NCI-H510A (cell line): ENCODE results near the gene PPARG.
"Not testable (repeated sequence)": the region's sequence is repeated elsewhere in the genome, so short reads cannot be mapped to it uniquely, and the experiment has no call there.

Experiments
- DNase-seq: peaks from one replicate; lab custom pipeline; 2025; lab: John Stamatoyannopoulos, UW

Gene PPARG

DNA sequence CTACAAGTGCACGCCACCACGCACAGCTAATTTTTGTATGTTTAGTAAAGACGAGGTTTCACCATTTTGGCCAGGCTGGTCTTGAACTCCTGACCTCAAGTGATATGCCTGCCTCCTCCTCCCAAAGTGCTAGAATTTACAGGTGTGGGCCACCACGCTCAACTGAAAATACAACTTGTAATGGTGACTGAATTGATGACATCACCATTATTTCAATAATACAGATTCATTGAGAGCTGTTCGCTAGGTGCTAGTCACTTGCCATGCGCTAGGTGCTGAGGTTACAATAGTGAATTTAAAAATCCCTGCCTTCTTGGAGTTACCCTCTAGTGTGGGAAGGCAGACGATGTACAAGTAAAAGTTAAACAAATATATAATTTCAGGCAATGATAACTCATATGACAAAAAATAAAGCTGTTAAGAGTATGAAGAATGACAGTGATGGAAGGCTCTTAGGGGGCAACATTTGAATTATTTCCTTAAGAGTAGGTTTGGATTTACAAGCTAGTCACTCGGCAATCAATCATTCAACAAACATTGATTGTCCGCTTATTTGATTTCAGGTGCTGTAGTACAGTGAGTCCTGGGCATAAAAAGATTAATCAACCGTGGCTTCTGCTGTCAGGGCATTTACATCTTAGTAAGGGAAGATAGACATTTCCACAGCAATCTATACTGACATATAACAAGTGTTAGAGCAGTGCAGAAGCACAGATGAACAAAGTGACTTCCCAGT is 9.1 kb upstream of the PPARG start:
- no peak for DNase-seq

DNA sequence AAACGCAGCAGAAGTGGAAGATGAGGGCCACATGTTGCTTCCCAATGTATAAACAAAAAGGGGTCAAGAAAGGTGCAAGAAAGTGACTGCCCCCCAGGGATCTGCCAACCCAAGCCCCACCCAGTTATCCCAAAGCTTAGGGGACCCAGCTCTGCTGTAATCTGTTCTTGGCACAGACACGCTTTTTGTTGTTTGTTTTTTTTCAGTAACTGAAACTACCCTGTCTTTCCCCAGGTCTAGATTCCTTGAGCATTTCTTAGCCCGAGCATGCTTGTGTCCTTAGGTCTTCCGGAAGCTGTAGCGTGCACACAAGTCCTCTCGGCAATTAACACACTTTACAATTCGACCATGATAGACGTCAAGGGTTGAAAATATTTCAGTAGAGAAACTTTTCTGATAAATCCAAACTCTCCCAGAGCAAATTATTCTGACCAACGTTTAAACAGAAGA is 8.5 kb upstream of the PPARG start:
- DNase-seq: no peak

DNA sequence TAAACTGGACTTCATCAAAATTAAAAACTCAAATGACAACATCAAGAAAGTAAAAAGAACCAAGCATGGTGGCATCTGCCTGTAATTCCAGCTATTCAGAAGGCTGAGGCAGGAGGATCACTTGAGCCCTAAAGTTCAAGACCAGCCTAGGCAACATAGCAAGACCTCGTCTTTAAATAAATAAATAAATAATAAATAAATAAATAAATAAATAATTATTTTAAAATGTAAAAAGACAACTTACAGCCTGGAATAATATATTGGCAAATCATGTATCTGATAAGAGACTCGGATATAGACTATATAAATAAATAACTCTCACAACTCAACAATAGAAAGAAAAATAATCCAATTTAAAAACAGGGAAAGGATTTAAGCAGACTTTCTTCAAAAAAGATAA is 4.3 kb upstream of the PPARG start:
- no peak for DNase-seq

DNA sequence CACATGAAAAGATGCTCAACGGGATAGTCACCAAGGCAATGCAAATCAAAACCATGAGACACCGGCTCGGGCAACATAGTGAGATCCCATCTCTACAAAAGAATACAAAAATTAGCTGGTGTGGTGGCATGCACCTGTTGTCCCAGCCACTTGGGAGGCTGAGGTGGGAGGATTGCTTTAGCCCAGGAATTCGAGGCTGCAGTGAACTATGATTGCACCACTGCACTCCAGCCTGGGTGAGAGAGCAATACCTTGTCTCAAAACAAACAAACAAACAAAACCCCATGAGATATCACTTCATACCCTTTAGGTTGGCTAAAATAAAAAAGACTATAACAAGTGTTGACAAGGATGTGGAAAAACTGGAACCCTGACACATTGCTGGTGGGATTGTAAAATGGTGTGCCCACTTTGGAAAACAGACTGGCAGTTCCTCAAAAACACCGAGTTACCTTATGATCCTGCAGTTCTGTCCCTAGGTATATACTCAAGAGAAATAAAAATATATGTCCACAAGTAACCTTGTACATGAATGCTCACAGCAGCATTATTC is 3.8 kb upstream of the PPARG start:
- no peak for DNase-seq

GRCh38 chr3:12285779-12286178 is 3.1 kb upstream of the PPARG start:
- DNase-seq: not testable (repeated sequence)

DNA sequence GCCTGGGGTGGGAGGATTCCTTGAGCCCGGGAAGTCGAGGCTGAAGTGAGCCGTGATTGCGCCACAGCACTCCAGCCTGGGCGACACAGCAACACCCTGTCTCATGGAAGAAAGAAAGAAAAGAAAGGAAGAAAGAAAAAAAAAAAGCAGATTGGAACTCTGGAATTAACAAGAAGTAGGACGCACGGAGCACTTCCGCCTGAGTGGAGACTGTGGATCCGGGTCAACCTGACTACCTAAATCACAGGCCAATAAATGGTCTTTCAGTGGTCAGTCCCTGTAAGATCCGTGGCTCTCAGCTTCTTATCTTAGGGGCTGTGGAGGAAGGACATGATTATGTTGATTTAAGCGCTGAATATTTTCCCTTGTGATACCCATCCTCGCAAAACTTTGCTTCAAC is 2.4 kb upstream of the PPARG start:
- DNase-seq: no peak

DNA sequence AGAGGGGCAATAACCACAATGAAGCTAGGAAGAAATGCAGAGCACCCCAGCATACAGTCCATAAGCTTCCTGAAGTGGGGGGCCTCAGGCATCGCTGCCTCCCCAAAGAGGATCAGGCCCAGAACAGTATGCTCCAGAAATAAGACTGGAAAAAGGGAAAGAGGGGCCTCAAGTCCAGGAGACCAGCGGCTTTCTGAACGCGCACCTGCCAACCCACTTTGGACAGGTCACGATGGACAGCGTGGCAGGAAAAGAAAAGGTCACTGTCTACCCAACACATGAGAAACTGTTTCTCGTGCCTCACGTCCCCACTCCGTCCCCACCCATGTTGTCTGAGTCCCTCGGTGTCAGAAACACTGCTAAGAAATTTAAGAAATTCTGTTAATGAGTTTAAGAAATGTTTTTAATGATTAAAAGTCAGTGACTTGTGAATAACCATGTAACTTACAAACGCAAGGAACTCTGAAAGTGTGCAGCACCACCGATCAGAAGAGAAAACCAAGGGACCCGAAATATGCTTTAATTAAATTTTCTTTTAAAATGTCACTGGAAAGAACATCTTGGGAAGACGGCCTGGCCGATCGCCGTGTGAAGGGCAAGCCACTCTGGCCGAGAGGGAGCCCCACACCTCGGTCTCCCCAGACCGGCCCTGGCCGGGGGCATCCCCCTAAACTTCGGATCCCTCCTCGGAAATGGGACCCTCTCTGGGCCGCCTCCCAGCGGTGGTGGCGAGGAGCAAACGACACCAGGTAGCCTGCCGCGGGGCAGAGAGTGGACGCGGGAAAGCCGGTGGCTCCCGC is 1.7 kb upstream of the PPARG start:
- DNase-seq: no peak

DNA sequence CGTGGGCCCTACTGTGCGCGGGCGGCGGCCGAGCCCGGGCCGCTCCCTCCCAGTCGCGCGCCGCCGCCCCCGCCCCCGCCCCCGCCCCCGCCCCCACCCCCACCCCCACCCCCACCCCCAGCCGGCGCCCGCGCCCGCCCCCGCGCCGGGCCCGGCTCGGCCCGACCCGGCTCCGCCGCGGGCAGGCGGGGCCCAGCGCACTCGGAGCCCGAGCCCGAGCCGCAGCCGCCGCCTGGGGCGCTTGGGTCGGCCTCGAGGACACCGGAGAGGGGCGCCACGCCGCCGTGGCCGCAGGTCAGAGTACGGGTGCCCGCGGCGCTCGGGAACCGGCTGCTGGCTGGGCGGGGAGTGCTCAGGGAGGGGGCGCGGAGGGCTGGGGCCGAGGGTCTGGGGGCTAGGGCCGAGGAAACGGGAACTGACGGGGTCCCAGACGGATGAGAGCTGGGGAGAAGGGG is 1.1 kb upstream of the PPARG start:
- DNase-seq: no peak

DNA sequence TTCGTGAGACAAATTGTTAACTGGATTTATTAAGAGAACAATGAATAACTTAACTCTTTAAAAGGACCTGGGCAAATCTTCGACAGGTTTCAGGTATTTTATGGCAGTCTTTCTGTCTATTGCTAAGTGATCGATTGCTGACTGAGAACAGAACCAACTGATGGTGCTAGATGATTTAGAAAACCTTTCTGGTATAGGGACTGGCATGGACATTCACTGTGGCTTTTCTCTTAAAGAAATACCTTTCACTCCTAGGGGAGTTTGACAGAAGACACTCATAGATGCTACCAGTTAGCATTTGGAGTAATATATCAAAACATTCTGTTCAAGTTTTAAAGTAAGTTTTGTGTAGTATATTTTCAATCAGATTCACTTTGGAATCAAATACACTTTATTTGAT is 654 bp downstream of the PPARG start:
- no peak for DNase-seq

GRCh38 chr3:12292770-12293169 is 3.9 kb downstream of the PPARG start:
- DNase-seq: no peak

DNA sequence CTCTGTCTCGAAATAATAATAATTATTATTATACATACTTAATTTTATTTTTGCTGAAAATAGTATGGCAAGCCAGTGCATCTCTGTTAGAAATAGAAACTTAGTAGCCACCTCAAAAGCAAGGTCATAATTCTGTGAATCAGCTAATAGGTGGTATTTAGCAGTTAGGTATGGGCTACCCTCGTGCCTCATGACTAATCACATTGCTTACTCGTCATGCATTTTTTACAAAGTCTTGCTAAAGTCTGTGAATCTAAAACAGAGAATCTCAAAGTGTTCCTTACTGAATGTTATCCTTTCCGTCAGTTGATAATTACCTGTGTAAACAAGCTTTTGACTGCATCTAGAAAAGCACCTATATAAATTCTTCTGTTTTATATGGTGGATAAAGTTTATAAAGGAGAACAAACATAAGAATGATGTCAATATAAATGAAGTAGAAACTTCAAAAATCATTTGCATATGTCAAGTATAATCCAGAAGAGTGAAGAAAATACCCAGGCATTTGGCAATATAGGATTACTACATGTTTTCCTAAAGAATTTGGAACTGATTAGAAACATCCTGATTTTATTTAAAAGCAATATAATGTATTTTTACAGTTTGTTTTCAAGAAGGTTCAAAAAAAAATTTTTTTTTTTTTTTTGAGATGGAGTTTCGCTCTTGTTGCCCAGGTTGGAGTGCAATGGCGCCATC is 6.2 kb downstream of the PPARG start:
- no peak for DNase-seq

DNA sequence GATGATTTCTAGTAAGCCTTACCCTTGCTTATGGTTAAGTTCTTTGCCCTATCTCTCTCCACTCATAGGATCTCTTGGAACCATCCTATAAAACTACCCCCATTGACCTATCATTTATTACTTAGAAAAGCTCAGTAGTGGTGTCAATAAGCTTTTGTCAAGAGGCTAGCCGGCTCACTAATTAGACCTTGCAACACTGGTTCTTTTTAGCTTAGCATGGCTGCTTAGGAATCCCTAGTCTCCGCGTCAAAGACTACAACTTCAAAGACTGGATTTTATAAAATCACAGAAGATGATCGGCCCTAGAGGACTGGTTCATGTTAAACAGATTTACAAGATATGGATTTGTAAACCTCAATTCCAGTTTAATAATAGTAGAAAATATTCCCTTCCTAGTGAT is 7.6 kb downstream of the PPARG start:
- DNase-seq: no peak

GRCh38 chr3:12299026-12299425 is 10.2 kb downstream of the PPARG start:
- DNase-seq: no peak

- DNase-seq: no peak
Observed at GRCh38 chr3:12300137-12300536, 11.3 kb downstream of the PPARG start.

DNA sequence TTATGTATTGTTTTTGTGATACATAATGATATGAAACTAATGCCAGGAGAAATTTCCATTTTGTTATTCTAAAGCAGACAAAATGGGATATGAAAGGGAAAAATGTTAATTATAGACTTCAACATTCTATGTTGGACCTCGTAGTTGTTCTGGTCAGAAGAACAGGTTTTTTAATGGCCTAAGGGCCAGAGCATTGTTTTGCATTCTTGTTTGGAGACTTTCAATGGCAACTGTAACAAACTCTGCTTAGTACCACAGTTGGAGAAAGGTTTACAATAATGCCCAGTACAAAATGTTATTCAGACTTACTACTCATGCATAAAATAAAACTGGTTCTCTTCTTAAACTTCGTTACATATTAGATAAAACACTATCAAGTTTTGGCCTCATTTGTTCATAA is 12.2 kb downstream of the PPARG start:
- DNase-seq: no peak

- no peak for DNase-seq
Observed at GRCh38 chr3:12301513-12301912, 12.6 kb downstream of the PPARG start.

DNA sequence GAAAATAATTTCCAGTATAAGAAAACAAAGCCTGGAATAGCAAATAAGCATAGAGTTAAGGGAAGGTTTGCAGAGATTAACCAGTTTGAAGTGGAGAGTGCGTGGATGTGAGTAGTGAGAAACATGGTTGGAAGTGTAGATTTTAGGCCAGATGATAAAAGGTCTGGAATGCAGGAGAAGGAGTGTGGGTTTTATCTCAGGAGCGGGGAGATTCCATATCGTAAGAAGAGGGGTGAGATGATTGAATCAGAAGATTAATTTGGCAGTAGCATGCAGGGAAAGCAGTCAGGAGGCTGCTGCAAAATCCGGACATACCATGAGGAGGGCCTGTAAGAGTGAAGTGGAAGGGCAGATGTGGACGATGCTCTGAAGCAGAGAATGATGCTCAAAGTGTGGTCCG is 13.7 kb downstream of the PPARG start:
- no peak for DNase-seq

DNA sequence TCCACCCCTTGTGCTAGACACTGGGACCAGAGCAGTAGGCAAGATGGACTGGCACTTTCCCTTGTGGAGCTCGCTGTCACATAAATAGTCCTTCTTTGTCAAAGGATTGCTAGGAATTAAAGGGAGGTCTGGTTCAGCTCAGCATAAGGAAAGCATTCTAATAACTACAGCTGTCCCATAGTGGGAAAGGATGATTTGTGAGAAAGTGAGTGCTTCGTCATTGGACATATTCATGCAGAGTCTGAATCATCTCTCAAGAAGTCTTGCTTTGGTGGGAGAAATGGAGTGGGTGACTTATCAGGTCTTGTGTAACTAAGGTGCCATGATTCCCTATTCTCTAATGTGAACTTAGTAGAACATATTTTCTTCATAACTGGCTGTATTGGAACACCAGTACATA is 14.7 kb downstream of the PPARG start:
- DNase-seq: no peak

- no peak for DNase-seq
Observed at GRCh38 chr3:12303993-12304392, 15.1 kb downstream of the PPARG start.

DNA sequence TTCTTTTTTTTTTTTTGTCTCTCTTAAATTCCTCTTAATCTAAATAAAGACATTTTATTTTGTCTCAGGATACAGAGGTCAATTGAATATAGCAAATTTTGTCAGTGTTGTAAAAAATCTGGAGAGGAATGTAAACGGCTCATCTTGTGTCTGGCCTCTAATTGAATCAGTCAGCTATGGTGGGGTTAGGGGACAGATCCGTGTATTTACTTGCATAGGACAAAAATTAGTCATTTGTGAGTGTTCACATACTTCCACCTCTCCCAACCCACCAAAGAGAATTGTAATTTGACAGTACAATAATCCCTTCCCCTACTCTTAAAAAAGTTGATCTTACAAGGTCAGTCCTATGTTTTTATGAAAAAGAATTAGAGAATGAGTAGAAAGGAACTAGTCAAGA is 18.3 kb downstream of the PPARG start:
- DNase-seq: no peak

DNA sequence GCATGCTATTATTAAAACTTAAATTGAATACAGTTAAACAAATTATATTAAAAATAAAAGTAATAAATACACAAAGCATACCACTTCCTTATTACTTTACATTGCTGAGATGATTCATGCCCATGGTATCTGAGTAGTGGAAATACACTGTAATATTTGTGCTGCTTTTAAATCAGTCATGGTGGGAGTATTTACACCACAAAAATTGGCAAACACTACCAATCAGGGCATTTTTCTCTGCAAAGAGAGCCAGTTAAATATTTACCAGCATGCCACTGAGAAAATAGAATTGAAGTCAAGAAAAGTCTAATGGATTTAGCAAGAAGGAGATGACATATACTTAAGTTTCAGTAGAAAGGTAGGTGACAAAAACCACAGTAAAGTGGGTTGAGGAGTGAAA is 19.6 kb downstream of the PPARG start:
- no peak for DNase-seq

DNA sequence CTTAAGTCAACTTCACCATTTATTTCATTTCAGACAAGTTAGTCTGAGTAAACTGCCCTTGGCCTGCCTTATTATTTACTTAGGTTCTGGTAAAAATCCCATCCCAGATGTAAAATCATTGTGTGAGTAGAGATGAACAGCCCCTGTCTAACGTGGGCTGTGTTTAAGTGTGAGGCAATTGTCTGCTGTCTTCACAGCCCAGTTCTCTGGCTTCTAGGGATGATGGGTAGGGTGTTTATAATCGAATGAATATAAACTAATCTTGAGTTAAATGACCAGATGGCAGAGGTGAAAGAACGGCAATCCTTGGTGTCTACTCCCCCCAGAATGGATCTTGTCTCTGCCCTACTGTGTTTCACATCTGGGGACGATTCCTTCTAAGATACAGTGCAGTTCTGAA is 20.8 kb downstream of the PPARG start:
- DNase-seq: no peak

DNA sequence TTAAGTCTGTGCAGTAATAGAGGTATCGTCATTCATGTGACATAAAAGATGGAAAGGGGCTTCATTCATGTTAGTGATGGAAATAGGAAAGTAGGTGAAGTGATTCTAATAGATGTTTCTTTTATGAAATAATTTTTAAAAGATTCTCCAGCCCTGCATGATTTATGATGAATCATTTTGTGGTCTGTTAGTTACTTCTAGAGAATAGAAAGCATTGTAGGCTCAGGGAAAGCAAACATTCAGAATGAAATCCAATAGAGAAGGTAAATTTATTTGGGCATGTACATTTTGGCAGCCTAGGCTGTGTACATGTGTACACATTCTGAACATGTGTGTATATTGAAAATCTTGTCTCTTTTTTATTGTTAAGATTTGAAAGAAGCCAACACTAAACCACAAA is 23.1 kb downstream of the PPARG start:
- DNase-seq: no peak
